Measurements from ENCODE around the gene TANK.

Gene TANK

GRCh38 chr2:161133366-161133765, 26.9 kb upstream of the TANK start:
- TF ChIP-seq CTCF (IDR thresholded peaks at IDR 0.05; ENCODE audit: low read depth, low read length) = no peak
- H3K4me3 ChIP-seq (replicated peaks in 1 of 2; ENCODE audit: low read depth in 2 of 2, low read length in 2 of 2) = no peak overlapping the region

GRCh38 chr2:161134547-161135518, 25.4 kb upstream of the TANK start:
- peak; percentile 42 for DNase-seq (ENCODE audit: low read depth in 2 of 2)
- no peak for TF ChIP-seq CTCF (IDR thresholded peaks at IDR 0.05; ENCODE audit: low read depth, low read length)
- H3K4me3 ChIP-seq (replicated peaks in 1 of 2; ENCODE audit: low read depth in 2 of 2, low read length in 2 of 2) = no peak overlapping the region

More at GRCh38 chr2:161133366-161133765, 26.9 kb upstream of the TANK start:
- DNase-seq (ENCODE audit: low read depth in 2 of 2) = no peak

- no peak overlapping the region for H3K4me3 ChIP-seq (replicated peaks in 1 of 2; ENCODE audit: low read depth in 2 of 2, low read length in 2 of 2)
- no peak for TF ChIP-seq CTCF (IDR thresholded peaks at IDR 0.05; ENCODE audit: low read depth, low read length)
- DNase-seq (ENCODE audit: low read depth in 2 of 2) = peak in 1 of 2 donors; percentile 20
These were observed 24.2 kb upstream of the TANK start for GRCh38 chr2:161135951-161136593.

- peak; percentile 51 to 75 for DNase-seq (ENCODE audit: low read depth in 2 of 2)
- no peak for TF ChIP-seq CTCF (IDR thresholded peaks at IDR 0.05; ENCODE audit: low read depth, low read length)
- H3K4me3 ChIP-seq (replicated peaks in 1 of 2; ENCODE audit: low read depth in 2 of 2, low read length in 2 of 2) = peak overlapping the region in 1 of 2 donors; percentile 19
These were observed 23.4 kb upstream of the TANK start for GRCh38 chr2:161136696-161137324.

- no peak for DNase-seq (ENCODE audit: low read depth in 2 of 2)
- TF ChIP-seq CTCF (IDR thresholded peaks at IDR 0.05; ENCODE audit: low read depth, low read length) = no peak
- H3K4me3 ChIP-seq (replicated peaks in 1 of 2; ENCODE audit: low read depth in 2 of 2, low read length in 2 of 2) = no peak overlapping the region
These were observed 21.8 kb upstream of the TANK start for GRCh38 chr2:161138429-161138828.

GRCh38 chr2:161139098-161139987, 20.9 kb upstream of the TANK start:
- DNase-seq (ENCODE audit: low read depth in 2 of 2) = peak; percentile 47 to 69
- no peak overlapping the region for H3K4me3 ChIP-seq (replicated peaks in 1 of 2; ENCODE audit: low read depth in 2 of 2, low read length in 2 of 2)
- TF ChIP-seq CTCF (IDR thresholded peaks at IDR 0.05; ENCODE audit: low read depth, low read length) = no peak

Measured in cardiac fibroblast (primary cell).